ENCODE results near the gene DOCK2. TPM values are rescaled to one million over a fixed set of nuclear protein-coding genes. Genes with fewer than 3 reads are reported as not detected.
"Not testable (repeated sequence)": the region's sequence is repeated elsewhere in the genome, so short reads cannot be mapped to it uniquely, and the experiment has no call there.

Gene DOCK2
- total RNA-seq, 1 donor from 2014 or later = 3.9 TPM

GRCh38 chr5:169762338-169763095, 125.4 kb downstream of the DOCK2 start:
- H3K4me3 ChIP-seq (ENCODE audit: low read depth, low read length) = no peak overlapping the region
- no peak for DNase-seq (ENCODE audit: low read depth)
- no peaks in the 10 kb centered on the region for H3K27me3 ChIP-seq (ENCODE audit: control insufficient read depth, insufficient read depth, low read length)
- TF ChIP-seq CTCF (IDR thresholded peaks at IDR 0.05; ENCODE audit: insufficient read depth, low read length, poor library complexity, severe bottlenecking) = no peak
- no peaks in the 10 kb centered on the region for H3K36me3 ChIP-seq (ENCODE audit: control insufficient read depth, insufficient read depth, low read length)

GRCh38 chr5:169763376-169764017, 126.4 kb downstream of the DOCK2 start:
- no peak for TF ChIP-seq CTCF (IDR thresholded peaks at IDR 0.05; ENCODE audit: insufficient read depth, low read length, poor library complexity, severe bottlenecking)

GRCh38 chr5:169764018-169764378, 126.9 kb downstream of the DOCK2 start:
- Histone ChIP-seq H3K27me3 (ENCODE audit: control insufficient read depth, insufficient read depth, low read length) (no peaks in the 10 kb centered on the region), H3K4me3 (ENCODE audit: low read depth, low read length) (no peak overlapping the region), H3K36me3 (ENCODE audit: control insufficient read depth, insufficient read depth, low read length) (no peaks in the 10 kb centered on the region)
- DNase-seq (ENCODE audit: low read depth) = no peak
- TF ChIP-seq CTCF (IDR thresholded peaks at IDR 0.05; ENCODE audit: insufficient read depth, low read length, poor library complexity, severe bottlenecking) = no peak

More at GRCh38 chr5:169763376-169764017, 126.4 kb downstream of the DOCK2 start:
- Histone ChIP-seq H3K4me3 (ENCODE audit: low read depth, low read length) (no peak overlapping the region), H3K36me3 (ENCODE audit: control insufficient read depth, insufficient read depth, low read length) (no peaks in the 10 kb centered on the region), H3K27me3 (ENCODE audit: control insufficient read depth, insufficient read depth, low read length) (no peaks in the 10 kb centered on the region)
- DNase-seq (ENCODE audit: low read depth) = no peak

GRCh38 chr5:169765176-169765996, 128.3 kb downstream of the DOCK2 start:
- Histone ChIP-seq H3K36me3 (ENCODE audit: control insufficient read depth, insufficient read depth, low read length) (no peaks in the 10 kb centered on the region), H3K4me3 (ENCODE audit: low read depth, low read length) (no peak overlapping the region), H3K27me3 (ENCODE audit: control insufficient read depth, insufficient read depth, low read length) (no peaks in the 10 kb centered on the region)
- DNase-seq (ENCODE audit: low read depth) = no peak
- no peak for TF ChIP-seq CTCF (IDR thresholded peaks at IDR 0.05; ENCODE audit: insufficient read depth, low read length, poor library complexity, severe bottlenecking)

- not testable (repeated sequence) for H3K36me3 ChIP-seq (ENCODE audit: control insufficient read depth, insufficient read depth, low read length); H3K27me3 ChIP-seq (ENCODE audit: control insufficient read depth, insufficient read depth, low read length); H3K4me3 ChIP-seq (ENCODE audit: low read depth, low read length); DNase-seq (ENCODE audit: low read depth)
These were observed 129.9 kb downstream of the DOCK2 start for GRCh38 chr5:169766943-169767342.

- H3K27me3 ChIP-seq (ENCODE audit: control insufficient read depth, insufficient read depth, low read length) = no peaks in the 10 kb centered on the region
- H3K4me3 ChIP-seq (ENCODE audit: low read depth, low read length) = no peak overlapping the region
- DNase-seq (ENCODE audit: low read depth) = no peak
- no peaks in the 10 kb centered on the region for H3K36me3 ChIP-seq (ENCODE audit: control insufficient read depth, insufficient read depth, low read length)
- no peak for TF ChIP-seq CTCF (IDR thresholded peaks at IDR 0.05; ENCODE audit: insufficient read depth, low read length, poor library complexity, severe bottlenecking)
These were observed 130.9 kb downstream of the DOCK2 start for GRCh38 chr5:169767938-169768337.
